ENCODE data around the gene KIRREL3. TPM values are rescaled to one million over a fixed set of nuclear protein-coding genes. Genes with fewer than 3 reads are reported as not detected.

The KIRREL3 gene
- polyA plus RNA-seq, 1 donor (not counting 4 experiments of a cell fraction or from before 2014, with no cell fraction given): 0.04 TPM

- Histone ChIP-seq H3K4me1 (ENCODE audit: control insufficient read depth, extremely low read depth, insufficient read depth, low read length) (no peaks in the 10 kb centered on the region), H3K9ac (ENCODE audit: control insufficient read depth, extremely low read depth, insufficient read depth, low read length) (no peak overlapping the region), H4K20me1 (ENCODE audit: control insufficient read depth, extremely low read depth, insufficient read depth, low read length) (no peaks in the 10 kb centered on the region), H3K9me3 (ENCODE audit: control insufficient read depth, low read depth, low read length) (no peaks in the 10 kb centered on the region), H3K4me2 (ENCODE audit: control insufficient read depth, extremely low read depth, insufficient read depth, low read depth, low read length) (no peak overlapping the region), H3K36me3 (ENCODE audit: control insufficient read depth in 2 of 2, extremely low read depth in 1 of 2, insufficient read depth in 2 of 2, low read length in 2 of 2) (no peaks in the 10 kb centered on the region), H3K27ac (ENCODE audit: control insufficient read depth, insufficient read depth, low read length) (no peak overlapping the region), H3K27me3 (ENCODE audit: control insufficient read depth, extremely low read depth, insufficient read depth, low read length) (peaks cover under 1% of the 10 kb centered on the region), H3K4me3 (ENCODE audit: control insufficient read depth in 2 of 3, extremely low read depth in 1 of 3, insufficient read depth in 2 of 3, low read depth in 1 of 3, low read length in 3 of 3) (no peak overlapping the region), H3K79me2 (ENCODE audit: control insufficient read depth, insufficient read depth, low read length) (no peaks in the 10 kb centered on the region), H3K9me1 (ENCODE audit: control insufficient read depth, extremely low read depth, insufficient read depth, low read length) (no peaks in the 10 kb centered on the region), H2AFZ (ENCODE audit: control insufficient read depth, low read length) (no peak overlapping the region)
- no peak for TF ChIP-seq CTCF (optimal IDR thresholded peaks at IDR 0.05 in 1 of 3, IDR thresholded peaks at IDR 0.05 in 1 of 3, conservative IDR thresholded peaks at IDR 0.05 in 1 of 3; ENCODE audit: extremely low read depth in 1 of 3, insufficient read depth in 2 of 3, low read length in 3 of 3)
- no peak for TF ChIP-seq EZH2 (IDR thresholded peaks at IDR 0.05; ENCODE audit: low read length)
- dilution Hi-C loops (cut with MboI; ENCODE audit: extremely low pct_ligation_motif_present, low sequenced_read_pairs): no loop called here
- FAIRE-seq: no peak
- DNase-seq (ENCODE audit: low read depth, low spot score): no peak
Observed at GRCh38 chr11:126434950-126435335, 565.6 kb downstream of the KIRREL3 start.

- H3K79me2 ChIP-seq (ENCODE audit: control insufficient read depth, insufficient read depth, low read length): no peaks in the 10 kb centered on the region
- H3K4me2 ChIP-seq (ENCODE audit: control insufficient read depth, extremely low read depth, insufficient read depth, low read depth, low read length): no peak overlapping the region
- no peak for FAIRE-seq
- H3K9me3 ChIP-seq (ENCODE audit: control insufficient read depth, low read depth, low read length): no peaks in the 10 kb centered on the region
- H4K20me1 ChIP-seq (ENCODE audit: control insufficient read depth, extremely low read depth, insufficient read depth, low read length): no peaks in the 10 kb centered on the region
- dilution Hi-C loops (cut with MboI; ENCODE audit: extremely low pct_ligation_motif_present, low sequenced_read_pairs): no loop called here
- H3K36me3 ChIP-seq (ENCODE audit: control insufficient read depth in 2 of 2, extremely low read depth in 1 of 2, insufficient read depth in 2 of 2, low read length in 2 of 2): no peaks in the 10 kb centered on the region
- no peaks in the 10 kb centered on the region for H3K27me3 ChIP-seq (ENCODE audit: control insufficient read depth, extremely low read depth, insufficient read depth, low read length)
- H3K4me1 ChIP-seq (ENCODE audit: control insufficient read depth, extremely low read depth, insufficient read depth, low read length): no peaks in the 10 kb centered on the region
- no peak overlapping the region for H3K27ac ChIP-seq (ENCODE audit: control insufficient read depth, insufficient read depth, low read length)
- H2AFZ ChIP-seq (ENCODE audit: control insufficient read depth, low read length): no peak overlapping the region
- H3K9me1 ChIP-seq (ENCODE audit: control insufficient read depth, extremely low read depth, insufficient read depth, low read length): no peaks in the 10 kb centered on the region
- H3K9ac ChIP-seq (ENCODE audit: control insufficient read depth, extremely low read depth, insufficient read depth, low read length): no peak overlapping the region
- H3K4me3 ChIP-seq (ENCODE audit: control insufficient read depth in 2 of 3, extremely low read depth in 1 of 3, insufficient read depth in 2 of 3, low read depth in 1 of 3, low read length in 3 of 3): no peak overlapping the region
- TF ChIP-seq EZH2 (IDR thresholded peaks at IDR 0.05; ENCODE audit: low read length): no peak
- no peak for TF ChIP-seq CTCF (optimal IDR thresholded peaks at IDR 0.05 in 1 of 3, IDR thresholded peaks at IDR 0.05 in 1 of 3, conservative IDR thresholded peaks at IDR 0.05 in 1 of 3; ENCODE audit: extremely low read depth in 1 of 3, insufficient read depth in 2 of 3, low read length in 3 of 3)
- DNase-seq (ENCODE audit: low read depth, low spot score): no peak
Observed at GRCh38 chr11:126433989-126434949, 566.3 kb downstream of the KIRREL3 start.
